ENCODE results near the gene RTP2. TPM values are rescaled to one million over a fixed set of nuclear protein-coding genes. Genes with fewer than 3 reads are reported as not detected.

The RTP2 gene
- total and polyA plus RNA-seq, 2 of the 4 experiments (the other 2 are of a cell fraction): not detected

GRCh38 chr3:187684880-187685279 lies 17.5 kb downstream of the RTP2 start:
- Histone ChIP-seq H3K4me1 (ENCODE audit: control insufficient read depth, insufficient read depth, low read length) (no peaks in the 10 kb centered on the region), H3K9ac (ENCODE audit: low read depth, low read length) (no peak overlapping the region), H4K20me1 (ENCODE audit: insufficient read depth, low read length) (no peaks in the 10 kb centered on the region), H3K79me1 (ENCODE audit: low read depth in 1 of 2, low read length in 2 of 2) (no peaks in the 10 kb centered on the region), H3K4me3 (ENCODE audit: insufficient read depth, low read depth, low read length) (no peak overlapping the region), H2BK15ac (ENCODE audit: low read depth, low read length) (no peak overlapping the region), H3K9me3 (ENCODE audit: control insufficient read depth, insufficient read depth, low read length) (peaks cover 7% of the 10 kb centered on the region; the same call in 1 of the 2 replicates), H2AK9ac (replicated peaks; ENCODE audit: low read depth, low read length, poor library complexity) (no peak overlapping the region), H4K5ac (ENCODE audit: low read depth, low read length) (no peak overlapping the region), H3K27ac (ENCODE audit: insufficient read depth, low read length) (no peak overlapping the region), H3K23ac (ENCODE audit: low read depth, low read length) (no peak overlapping the region), H3K4me2 (ENCODE audit: low read depth, low read length) (no peak overlapping the region), H2AFZ (replicated peaks; ENCODE audit: low read length, poor library complexity) (no peak overlapping the region), H2BK5ac (ENCODE audit: low read depth, low read length, poor library complexity, severe bottlenecking) (no peak overlapping the region), H3K36me3 (ENCODE audit: control insufficient read depth, insufficient read depth, low read length) (no peaks in the 10 kb centered on the region), H4K8ac (ENCODE audit: low read depth in 2 of 2, low read length in 2 of 2) (no peak overlapping the region), H3K18ac (ENCODE audit: low read depth, low read length) (no peak overlapping the region), H3K27me3 (ENCODE audit: control insufficient read depth, insufficient read depth, low read length) (peaks cover 16% of the 10 kb centered on the region), H2AK5ac (ENCODE audit: low read depth, low read length) (no peak overlapping the region), H4K91ac (ENCODE audit: insufficient read depth, low read depth, low read length) (no peak overlapping the region), H3K4ac (ENCODE audit: low read depth, low read length) (no peak overlapping the region), H2BK20ac (ENCODE audit: low read depth, low read length) (no peak overlapping the region), H3K9me1 (ENCODE audit: insufficient read depth, low read length) (no peaks in the 10 kb centered on the region), H3K14ac (replicated peaks; ENCODE audit: low read depth, low read length) (no peak overlapping the region), H3K56ac (ENCODE audit: extremely low read depth, insufficient read depth, low read length) (no peak overlapping the region), H2BK120ac (ENCODE audit: low read depth, low read length) (no peak overlapping the region)
- POLR2A ChIA-PET (ENCODE audit: unreplicated experiment): no interaction called here
- WGBS, 2 experiments (ENCODE audit: extremely low coverage in 2 of 2, insufficient read length in 1 of 2): no CpG with 5 or more reads among the region's 2 CpGs
- intact Hi-C loops (cut with micrococcal nuclease): no loop called here
- peak; percentile 24 for DNase-seq
- no peak; the same call in 1 of the 2 replicates for ATAC-seq (ENCODE audit: low read depth)
- TF ChIP-seq RCOR1 (IDR thresholded peaks at IDR 0.05; ENCODE audit: insufficient replicate concordance, low read length): no peak
- TF ChIP-seq RFX5 (IDR thresholded peaks at IDR 0.05; ENCODE audit: low read depth, low read length): no peak
- TF ChIP-seq MAFK (IDR thresholded peaks at IDR 0.05; ENCODE audit: low read depth, low read length): no peak
- TF ChIP-seq MAZ (IDR thresholded peaks at IDR 0.05; ENCODE audit: borderline replicate concordance, low read depth, low read length): no peak
- no peak for TF ChIP-seq CTCF (conservative IDR thresholded peaks at IDR 0.05; ENCODE audit: low read depth, low read length)
- CTCF ChIA-PET: interaction anchor here (2.8 kb wide), 1 partner anchor 366 kb away, joined by 18 read pairs; no protein-coding TSS in a partner anchor
- BruUV-seq (replicated peaks): no TSS peak
- dilution Hi-C loops (cut with HindIII; ENCODE audit: low sequenced_read_pairs, unreplicated experiment): loop anchor here (25.0 kb wide), 2 partner anchors 373 to 473 kb away; no protein-coding TSS in a partner anchor
- in situ Hi-C loops (cut with MboI; ENCODE audit: low sequenced_read_pairs): no loop called here
